Nephron progenitor cell (in vitro differentiated cells): ENCODE measurements around the gene ACTR1A.
A peak's percentile ranks its signal among the peaks of the same experiment; 100 is the strongest.

Experiments used
- DNase-seq: peaks from one replicate; pipeline ENCODE4 v3.0.0; 2021
- H3K27ac Mint-ChIP-seq: 2 replicates; pipeline ENCODE4 v1.8.0; 2021; ENCODE audit warnings: mild to moderate bottlenecking, moderate library complexity, mixed read lengths
- H3K27me3 Mint-ChIP-seq: 2 replicates; pipeline ENCODE4 v1.8.0; 2021; ENCODE audit warnings: mild to moderate bottlenecking, low read depth, mixed read lengths; ENCODE audit not compliant: poor library complexity
- H3K36me3 Mint-ChIP-seq: 2 replicates; pipeline ENCODE4 v1.8.0; 2021; ENCODE audit warnings: low read depth, mixed read lengths
- H3K4me1 Mint-ChIP-seq: 2 replicates; pipeline ENCODE4 v1.8.0; 2021; ENCODE audit warnings: mixed read lengths
- H3K4me3 Mint-ChIP-seq: 2 replicates; pipeline ENCODE4 v1.8.0; 2021; ENCODE audit warnings: mild to moderate bottlenecking, moderate library complexity, mixed read lengths
- H3K9me3 Mint-ChIP-seq: 2 replicates; pipeline ENCODE4 v1.8.0; 2021; ENCODE audit warnings: mild to moderate bottlenecking, moderate library complexity, mixed read lengths
- TF ChIP-seq, protein P1 (sequence below): fragments of 200-600 bp; sonication (generic); IDR thresholded peaks from 2 replicates; pipeline ENCODE4 v1.5.0; 2021; ENCODE audit warnings: antibody characterized with exemption

The ACTR1A gene

DNA sequence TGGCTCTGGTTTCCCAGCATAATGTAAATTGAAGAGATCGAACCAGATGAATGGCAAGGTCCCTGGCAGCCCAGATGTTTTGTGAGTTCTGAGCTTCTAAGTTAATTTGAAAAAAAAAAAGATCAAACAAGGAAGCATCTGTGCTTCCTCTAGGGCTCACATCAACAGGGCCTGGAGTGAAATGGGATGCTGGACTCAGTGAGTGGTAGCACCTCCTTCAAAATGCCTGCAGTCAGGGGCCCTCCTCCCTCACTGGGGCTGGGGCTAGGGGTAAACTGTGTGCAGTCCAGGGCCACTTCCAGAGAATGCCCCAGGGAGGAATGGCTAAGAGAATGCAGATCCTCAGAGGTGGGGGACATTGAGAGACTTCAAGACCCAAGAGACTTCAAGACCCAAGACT, 64.1 kb downstream of the ACTR1A start:
- TF ChIP-seq, protein P1, sequence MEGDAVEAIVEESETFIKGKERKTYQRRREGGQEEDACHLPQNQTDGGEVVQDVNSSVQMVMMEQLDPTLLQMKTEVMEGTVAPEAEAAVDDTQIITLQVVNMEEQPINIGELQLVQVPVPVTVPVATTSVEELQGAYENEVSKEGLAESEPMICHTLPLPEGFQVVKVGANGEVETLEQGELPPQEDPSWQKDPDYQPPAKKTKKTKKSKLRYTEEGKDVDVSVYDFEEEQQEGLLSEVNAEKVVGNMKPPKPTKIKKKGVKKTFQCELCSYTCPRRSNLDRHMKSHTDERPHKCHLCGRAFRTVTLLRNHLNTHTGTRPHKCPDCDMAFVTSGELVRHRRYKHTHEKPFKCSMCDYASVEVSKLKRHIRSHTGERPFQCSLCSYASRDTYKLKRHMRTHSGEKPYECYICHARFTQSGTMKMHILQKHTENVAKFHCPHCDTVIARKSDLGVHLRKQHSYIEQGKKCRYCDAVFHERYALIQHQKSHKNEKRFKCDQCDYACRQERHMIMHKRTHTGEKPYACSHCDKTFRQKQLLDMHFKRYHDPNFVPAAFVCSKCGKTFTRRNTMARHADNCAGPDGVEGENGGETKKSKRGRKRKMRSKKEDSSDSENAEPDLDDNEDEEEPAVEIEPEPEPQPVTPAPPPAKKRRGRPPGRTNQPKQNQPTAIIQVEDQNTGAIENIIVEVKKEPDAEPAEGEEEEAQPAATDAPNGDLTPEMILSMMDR: no peak
- Mint-ChIP-seq H3K9me3 (no peaks in the 10 kb centered on the region), H3K4me1 (peaks cover 61% of the 10 kb centered on the region), H3K4me3 (peak overlapping the region; percentile 1), H3K36me3 (no peaks in the 10 kb centered on the region), H3K27ac (peak overlapping the region; percentile 31), H3K27me3 (peaks cover 8% of the 10 kb centered on the region)
- no peak for DNase-seq

DNA sequence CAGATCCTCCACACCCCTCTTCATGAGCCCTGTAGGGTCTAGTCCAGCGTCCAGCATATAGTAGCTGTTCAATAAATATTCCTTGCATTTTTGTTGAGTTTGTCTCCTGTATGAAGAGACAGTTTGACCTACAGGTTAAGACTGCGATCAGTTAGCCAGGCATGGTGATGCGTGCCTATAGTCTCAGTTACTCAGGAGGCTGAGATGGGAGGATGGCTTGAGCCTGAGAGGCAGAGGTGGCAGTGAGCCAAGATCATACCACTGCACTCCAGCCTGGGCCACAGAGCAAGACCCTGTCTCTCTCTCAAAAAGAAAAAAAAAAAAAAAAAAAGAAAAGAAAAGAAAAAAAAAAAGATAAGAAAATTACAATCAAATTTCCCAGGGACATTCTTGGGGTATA, 65.0 kb downstream of the ACTR1A start:
- Mint-ChIP-seq H3K36me3 (no peaks in the 10 kb centered on the region), H3K27ac (no peak overlapping the region), H3K4me3 (no peak overlapping the region), H3K27me3 (peaks cover 1% of the 10 kb centered on the region), H3K9me3 (no peaks in the 10 kb centered on the region), H3K4me1 (peaks cover 65% of the 10 kb centered on the region)
- TF ChIP-seq, protein P1: no peak
- no peak for DNase-seq

DNA sequence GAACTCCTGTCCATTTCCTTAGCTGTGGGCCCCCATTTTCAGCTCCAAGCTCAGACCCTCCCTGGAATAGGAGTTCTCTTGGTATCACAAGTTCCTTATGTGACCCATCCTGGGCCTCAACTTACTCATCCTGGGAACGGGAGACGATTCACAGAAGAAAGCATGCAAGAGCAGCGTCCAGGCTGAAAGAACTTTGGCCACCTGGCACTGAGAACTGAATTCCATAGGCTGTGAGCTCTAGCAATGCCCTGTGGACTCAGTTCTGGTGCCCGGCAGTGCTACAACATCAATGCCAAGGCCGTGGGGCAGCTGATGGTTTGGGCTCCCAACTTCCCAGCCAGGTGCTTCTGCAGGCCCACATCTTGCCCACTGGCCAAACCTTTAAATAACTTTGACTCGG, 66.2 kb downstream of the ACTR1A start:
- H3K4me1 Mint-ChIP-seq: peaks cover 67% of the 10 kb centered on the region

DNA sequence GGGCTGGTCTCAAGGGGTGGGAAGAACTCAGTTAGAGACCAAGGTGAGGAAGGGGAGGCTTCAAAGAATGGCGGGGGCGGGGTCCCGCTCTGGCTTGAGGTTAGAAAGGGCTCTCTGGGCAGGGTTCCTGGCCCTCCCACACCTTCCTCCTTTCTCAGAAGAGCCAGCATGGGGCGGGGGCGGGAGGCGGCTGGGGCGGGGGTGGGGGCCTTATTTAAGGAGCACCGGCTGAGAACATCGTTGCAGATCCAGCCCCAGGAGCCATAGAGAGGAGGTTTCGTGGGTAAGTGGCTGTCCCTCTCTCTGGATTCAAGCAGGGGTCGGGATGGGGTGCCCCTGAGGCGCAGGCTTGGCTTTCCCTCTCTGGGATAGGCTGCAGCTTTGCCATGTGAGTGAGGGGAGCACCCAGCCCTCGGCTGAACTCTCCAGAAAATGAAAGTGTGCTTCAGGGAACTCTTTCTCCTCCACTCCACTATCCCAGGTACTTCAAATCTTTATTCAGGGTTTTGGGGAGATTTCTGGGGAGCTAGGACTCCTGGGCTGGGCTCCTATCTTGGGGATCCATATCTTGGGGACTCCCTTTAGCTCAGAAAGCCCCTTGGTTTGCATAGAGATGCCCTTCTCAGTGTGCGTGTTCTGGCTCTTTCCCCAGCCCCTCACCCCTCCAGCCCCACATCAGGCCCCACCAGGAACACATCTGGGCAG, 66.8 kb downstream of the ACTR1A start:
- peak; percentile 52 for DNase-seq
- Mint-ChIP-seq H3K9me3 (no peaks in the 10 kb centered on the region), H3K4me1 (peaks cover 64% of the 10 kb centered on the region), H3K27ac (peak overlapping the region; percentile 54), H3K36me3 (no peaks in the 10 kb centered on the region), H3K27me3 (no peaks in the 10 kb centered on the region), H3K4me3 (peak overlapping the region; percentile 63)
- TF ChIP-seq, protein P1: no peak

More for the DNA sequence above, 66.2 kb downstream of the ACTR1A start:
- TF ChIP-seq, protein P1: no peak
- Mint-ChIP-seq H3K9me3 (no peaks in the 10 kb centered on the region), H3K4me3 (peak overlapping the region; percentile 63), H3K36me3 (no peaks in the 10 kb centered on the region), H3K27me3 (no peaks in the 10 kb centered on the region), H3K27ac (peak overlapping the region; percentile 54)
- no peak for DNase-seq

DNA sequence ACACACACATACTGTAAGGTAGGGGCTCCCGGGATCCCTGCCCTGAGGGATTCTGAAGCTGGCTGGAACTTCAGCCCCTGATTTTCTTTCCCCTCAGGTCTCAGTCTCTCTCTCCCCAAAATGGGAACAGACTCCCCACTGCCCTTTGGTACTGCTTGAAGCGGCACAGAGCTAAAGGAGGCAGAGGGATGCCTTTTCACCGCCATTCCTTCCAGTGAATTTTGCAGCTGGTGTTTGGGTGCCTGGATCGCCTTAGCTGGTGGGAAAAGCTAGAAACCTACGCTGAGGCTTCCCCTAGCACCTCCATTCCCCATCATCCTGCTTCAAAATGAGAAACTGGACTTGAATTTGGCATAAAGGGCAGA, 67.4 kb downstream of the ACTR1A start:
- Mint-ChIP-seq H3K27me3 (no peaks in the 10 kb centered on the region), H3K4me3 (peak overlapping the region; percentile 63), H3K9me3 (no peaks in the 10 kb centered on the region), H3K4me1 (peaks cover 62% of the 10 kb centered on the region), H3K27ac (peak overlapping the region; percentile 16), H3K36me3 (no peaks in the 10 kb centered on the region)
- TF ChIP-seq, protein P1: no peak
- no peak for DNase-seq
